Spleen (tissue), 11 donors: ENCODE results near the gene ST7. TPM values are rescaled to one million over a fixed set of nuclear protein-coding genes. Genes with fewer than 3 reads are reported as not detected.

Experiments used
- DNase-seq: peaks from one replicate; pipeline ENCODE4 v3.0.0-alpha.2; 2020
- H3K27ac ChIP-seq, 8 donors: fragments of 200-600 bp; sonication (generic) in 7 of 8; 1 replicate in 4 of 8; 2 replicates in 4 of 8; pipeline versions ENCODE4 v1.5.0 to v1.8.0; 2016 to 2021; ENCODE audit warnings: inconsistent platforms in 4 of 8, mild to moderate bottlenecking in 4 of 8, moderate library complexity in 1 of 8
- H3K27me3 ChIP-seq, 7 donors: fragments of 200-600 bp; sonication (generic) in 6 of 7; replicated peaks in 1 of 7; 1 replicate in 4 of 7; 2 replicates in 3 of 7; pipeline versions ENCODE4 v1.5.0 to v1.8.0; 2016 to 2021; ENCODE audit warnings: inconsistent platforms in 3 of 7, mild to moderate bottlenecking in 1 of 7
- H3K36me3 ChIP-seq, 6 donors: fragments of 200-600 bp; sonication (generic) in 5 of 6; 1 replicate in 4 of 6; 2 replicates in 2 of 6; pipeline versions ENCODE4 v1.5.0 to v1.8.0; 2016 to 2021; ENCODE audit warnings: inconsistent platforms in 2 of 6
- H3K4me1 ChIP-seq, 6 donors: fragments of 200-600 bp; sonication (generic) in 5 of 6; 1 replicate in 3 of 6; 2 replicates in 3 of 6; pipeline versions ENCODE4 v1.5.0 to v1.8.0; 2016 to 2021; ENCODE audit warnings: inconsistent platforms in 3 of 6
- H3K4me3 ChIP-seq, 8 donors: fragments of 200-600 bp; sonication (generic) in 7 of 8; 1 replicate in 4 of 8; 2 replicates in 4 of 8; pipeline versions ENCODE4 v1.5.0 to v1.8.0; 2016 to 2021; ENCODE audit warnings: inconsistent platforms in 4 of 8, mild to moderate bottlenecking in 4 of 8, moderate library complexity in 2 of 8
- H3K9me3 ChIP-seq, 8 donors: fragments of 200-600 bp; sonication (generic) in 7 of 8; 1 replicate in 4 of 8; 2 replicates in 4 of 8; pipeline versions ENCODE4 v1.5.0 to v1.8.0; 2016 to 2021; ENCODE audit warnings: inconsistent platforms in 4 of 8
- CTCF ChIP-seq, 11 experiments: fragments of 200-600 bp in 7 of 11; fragments of 450-650 bp in 4 of 11; sonication (generic) in 4 of 11; IDR thresholded peaks in 8 of 11; conservative IDR thresholded peaks in 3 of 11; 1 replicate in 7 of 11; 2 replicates in 4 of 11; pipeline versions ENCODE4 v1.4.0 to v1.8.0; 2016 to 2021; ENCODE audit warnings: antibody characterized with exemption in 11 of 11, inconsistent platforms in 4 of 11, mild to moderate bottlenecking in 1 of 11
- POLR2A ChIP-seq, 3 donors: fragments of 450-650 bp; IDR thresholded peaks; one replicate each; pipeline ENCODE4 v1.5.1; 2017; ENCODE audit warnings: antibody characterized with exemption in 3 of 3, mild to moderate bottlenecking in 1 of 3
- POLR2AphosphoS5 ChIP-seq, 3 donors: sonication (generic); formaldehyde crosslinking; IDR thresholded peaks; one replicate each; pipeline ENCODE4 v1.5.1; 2017; ENCODE audit warnings: antibody characterized with exemption in 3 of 3
- WGBS, 5 donors: extraction: QIAGEN DNeasy Blood & Tissue Kit in 3 of 5; methylation state at CpG; one replicate each; pipeline versions ENCODE4 v1.1.5 to v1.1.7; 2013 to 2018; 5-methylcytosine and 5-hydroxymethylcytosine counted together
- intact Hi-C: fragments of 100-400 bp; cut with DNase I; formaldehyde crosslinking; loops from one replicate; pipeline ENCODE4 v1.15.0; 2023; ENCODE audit warnings: low total_unique reads
- polyA plus RNA-seq, 3 donors: library from polyadenylated mRNA; stranded (reverse); fragments of 200-250 nt; gene quantifications; one replicate each; pipeline ENCODE4 v1.2.1, GENCODE V29; 2013
- total RNA-seq, 7 donors: library from RNA; depleted of rRNA in 3 of 7; stranded (reverse); fragments of >200 nt in 3 of 7; fragmentation: NEBNext Ultra II Directional in 4 of 7; extraction: Animal tissue kit (Norgen Biotek cat#: 25700) in 4 of 7; gene quantifications; one replicate each; pipeline versions ENCODE4 v1.1.0 to v1.2.1, GENCODE V29; 2016 to 2021
- donor health status: healthy with polysubstance abuse.
- donor health status: DM: no; HTN: no; CAD: no; lungs with moderate emphysema.
- donor health status: DM: no; HTN: no; CAD: no.
- donor health status: Bipolar disorder and iron deficiency.
- donor health status: healthy.
- donor health status: DM: no; HTN: no; CAD: no.
- donor health status: DM: yes; HTN: yes; CAD: no.

ST7 gene
- total and polyA plus RNA-seq, 10 donors: 4.7 to 36.4 (median 15.8) TPM

DNA sequence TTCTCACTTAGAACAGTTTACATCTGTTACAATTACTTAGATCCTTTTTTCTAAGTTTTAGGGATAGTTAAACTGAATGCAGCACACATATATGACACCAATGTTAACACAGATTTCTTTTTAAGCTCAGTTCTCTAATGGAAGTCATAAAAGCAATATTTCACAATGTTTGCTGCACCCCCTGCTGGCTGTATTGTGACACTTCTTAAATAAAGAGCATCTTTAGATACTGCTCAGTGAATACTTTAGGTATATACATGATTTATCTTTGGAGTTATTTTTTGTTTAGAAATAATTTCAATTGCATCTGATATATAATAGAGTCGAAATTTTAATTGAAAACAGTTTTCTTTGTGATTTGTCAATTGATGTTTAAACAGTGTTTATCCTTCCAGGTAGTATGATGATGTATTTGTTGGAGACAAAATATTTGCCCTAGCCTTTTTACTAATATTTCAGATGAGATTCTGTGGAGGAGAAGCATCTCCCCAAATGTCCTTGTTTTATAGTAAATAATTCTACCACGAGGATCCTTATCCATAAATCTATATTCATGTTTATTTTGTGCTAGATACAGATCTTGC lies 174.4 kb downstream of the ST7 start:
- Histone ChIP-seq H3K36me3 (peaks cover 0 to 6% (median 0%) of the 10 kb centered on the region in 6 donors), H3K4me3 (no peak overlapping the region), H3K9me3 (no peaks in the 10 kb centered on the region), H3K27ac (no peak overlapping the region), H3K27me3 (no peaks in the 10 kb centered on the region), H3K4me1 (peaks cover 0 to 13% (median 11%) of the 10 kb centered on the region in 6 donors)
- WGBS, 5 donors: 17 to 21% (median 18%) methylated on average over 2 of the region's 2 CpGs
- intact Hi-C loops: no loop called here
- no peak for DNase-seq
- peak; percentile 4 to 72 (median 59) for TF ChIP-seq CTCF (IDR thresholded peaks at IDR 0.05 in 8 of 11, conservative IDR thresholded peaks at IDR 0.05 in 3 of 11)
- no peak for TF ChIP-seq POLR2AphosphoS5 (IDR thresholded peaks at IDR 0.05)

DNA sequence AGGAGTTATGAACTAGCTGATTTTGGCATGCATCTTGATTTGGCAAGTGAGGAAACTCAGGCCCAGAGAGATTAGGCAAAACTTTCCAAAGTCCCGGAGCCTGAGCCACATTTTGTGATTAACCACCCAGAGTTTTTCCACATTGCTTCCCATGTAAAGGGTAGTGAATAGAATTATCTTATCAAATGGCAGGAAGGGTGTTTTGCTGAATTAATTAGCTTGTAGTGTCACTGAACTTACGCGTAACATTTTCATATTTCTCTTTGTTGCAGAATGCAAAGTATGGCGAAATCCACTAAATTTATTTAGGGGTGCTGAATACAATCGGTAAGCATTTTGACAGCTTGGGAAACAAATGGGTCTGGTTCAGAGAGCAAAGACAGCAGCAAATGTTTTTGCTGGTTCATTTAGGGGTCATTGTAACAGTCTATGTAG lies 176.2 kb downstream of the ST7 start:
- intact Hi-C loops: no loop called here
- peaks cover 0 to 17% (median 0%) of the 10 kb centered on the region in 6 donors for H3K36me3 ChIP-seq
- H3K9me3 ChIP-seq: no peaks in the 10 kb centered on the region
- TF ChIP-seq CTCF (IDR thresholded peaks at IDR 0.05 in 8 of 11, conservative IDR thresholded peaks at IDR 0.05 in 3 of 11) (no peak), POLR2AphosphoS5 (IDR thresholded peaks at IDR 0.05) (no peak), POLR2A (IDR thresholded peaks at IDR 0.05) (no peak)
- 82 to 92% (median 85%) methylated on average over 5 of the region's 5 CpGs for WGBS, 5 donors
- no peaks in the 10 kb centered on the region for H3K27me3 ChIP-seq
- no peak for DNase-seq
- H3K4me3 ChIP-seq: no peak overlapping the region
- no peak overlapping the region for H3K27ac ChIP-seq
- H3K4me1 ChIP-seq: peaks cover 0 to 6% (median 5%) of the 10 kb centered on the region in 6 donors

GRCh38 chr7:117130262-117130661 lies 177.0 kb downstream of the ST7 start:
- Histone ChIP-seq H3K9me3 (no peaks in the 10 kb centered on the region), H3K4me1 (peaks cover 0 to 4% (median 0%) of the 10 kb centered on the region in 6 donors), H3K4me3 (no peak overlapping the region), H3K36me3 (peaks cover 0 to 17% (median 0%) of the 10 kb centered on the region in 6 donors), H3K27me3 (no peaks in the 10 kb centered on the region), H3K27ac (no peak overlapping the region)
- TF ChIP-seq POLR2AphosphoS5 (IDR thresholded peaks at IDR 0.05): no peak
- no peak for TF ChIP-seq POLR2A (IDR thresholded peaks at IDR 0.05)
- TF ChIP-seq CTCF (IDR thresholded peaks at IDR 0.05 in 8 of 11, conservative IDR thresholded peaks at IDR 0.05 in 3 of 11): no peak
- DNase-seq: no peak
- intact Hi-C loops: no loop called here
- 91 to 98% (median 96%) methylated on average over 5 of the region's 5 CpGs for WGBS, 5 donors

DNA sequence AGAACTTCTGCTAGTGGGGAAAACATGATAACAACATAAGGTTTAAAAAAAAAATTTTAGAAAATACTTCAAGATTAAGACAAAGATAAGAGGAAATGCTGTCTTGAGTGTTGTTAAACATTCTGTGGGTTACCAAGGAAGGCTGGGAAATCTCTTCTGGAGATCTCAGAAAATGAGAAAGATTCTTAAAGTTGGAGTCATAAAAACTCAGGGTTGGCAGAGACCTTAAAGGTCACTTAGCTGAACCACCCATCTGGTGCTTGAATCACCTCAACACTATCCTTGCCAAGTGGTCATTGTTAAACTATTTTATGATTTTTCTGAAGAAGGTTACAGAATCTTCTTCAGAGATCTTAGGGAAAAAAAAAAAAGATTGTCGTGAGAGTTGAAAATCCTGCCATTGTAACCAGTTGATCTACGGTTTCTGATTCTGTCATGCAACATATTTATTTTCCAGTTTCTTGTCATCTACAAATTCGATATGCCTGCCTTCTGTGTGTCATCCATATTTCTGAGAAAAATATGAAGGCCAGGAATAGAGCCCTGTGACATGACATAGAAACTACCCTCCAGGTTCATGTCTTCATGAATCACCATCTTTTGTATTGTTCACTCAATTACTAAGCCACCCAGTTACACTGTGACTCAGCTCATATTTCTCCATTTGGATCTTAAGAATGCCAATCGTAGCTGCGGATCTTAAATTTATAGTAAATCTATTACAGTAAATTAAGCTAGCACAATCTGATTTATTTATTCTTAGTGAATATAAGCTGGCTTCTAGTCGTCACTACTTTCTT lies 179.2 kb downstream of the ST7 start:
- no peak for DNase-seq
- H3K27me3 ChIP-seq: no peaks in the 10 kb centered on the region
- peaks cover 0 to 4% (median 0%) of the 10 kb centered on the region in 6 donors for H3K4me1 ChIP-seq
- WGBS, 5 donors: 88 to 97% (median 94%) methylated on average over 6 of the region's 6 CpGs
- H3K27ac ChIP-seq: no peak overlapping the region
- H3K9me3 ChIP-seq: no peaks in the 10 kb centered on the region
- peaks cover 0 to 25% (median 0%) of the 10 kb centered on the region in 6 donors for H3K36me3 ChIP-seq
- intact Hi-C loops: no loop called here
- H3K4me3 ChIP-seq: no peak overlapping the region
- TF ChIP-seq POLR2AphosphoS5 (IDR thresholded peaks at IDR 0.05) (no peak), POLR2A (IDR thresholded peaks at IDR 0.05) (no peak), CTCF (IDR thresholded peaks at IDR 0.05 in 8 of 11, conservative IDR thresholded peaks at IDR 0.05 in 3 of 11) (no peak)
